Fibroblast of skin of right quadriceps (primary cell): Measurements from ENCODE around the gene SLC16A9.

Source experiments
- DNase-seq: peaks from one replicate; pipeline ENCODE4 v3.0.0-alpha.2; 2013

Gene SLC16A9

DNA sequence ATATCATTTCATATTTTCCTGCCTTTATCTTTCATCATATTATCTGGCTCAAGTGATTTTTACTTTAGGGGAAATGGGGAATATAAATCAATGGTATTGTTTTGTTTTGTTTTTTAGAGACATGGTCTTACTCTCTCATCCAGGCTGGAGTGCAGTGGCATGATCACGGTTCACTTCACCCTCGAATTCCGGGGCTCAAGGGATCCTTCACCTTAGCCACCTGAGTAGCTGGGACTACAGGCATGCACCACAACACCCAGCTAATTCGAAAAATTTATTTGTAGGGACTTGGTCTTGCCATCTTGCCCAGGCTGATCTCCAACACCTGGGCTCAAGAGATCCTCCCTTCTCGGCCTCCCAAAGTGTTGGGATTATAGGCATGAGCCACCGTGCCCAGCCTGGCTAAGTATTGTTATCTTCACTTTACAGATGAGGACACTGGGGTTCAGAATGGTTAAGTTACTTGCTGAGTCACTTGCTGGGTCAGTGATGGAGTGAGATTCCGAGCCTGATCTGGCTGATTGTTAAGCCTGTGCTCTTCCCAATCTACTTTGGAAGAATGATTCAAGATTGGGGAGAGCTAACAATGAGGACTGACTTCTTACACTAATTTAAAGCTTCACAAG lies 3.7 kb upstream of the SLC16A9 start:
- no peak for DNase-seq

DNA sequence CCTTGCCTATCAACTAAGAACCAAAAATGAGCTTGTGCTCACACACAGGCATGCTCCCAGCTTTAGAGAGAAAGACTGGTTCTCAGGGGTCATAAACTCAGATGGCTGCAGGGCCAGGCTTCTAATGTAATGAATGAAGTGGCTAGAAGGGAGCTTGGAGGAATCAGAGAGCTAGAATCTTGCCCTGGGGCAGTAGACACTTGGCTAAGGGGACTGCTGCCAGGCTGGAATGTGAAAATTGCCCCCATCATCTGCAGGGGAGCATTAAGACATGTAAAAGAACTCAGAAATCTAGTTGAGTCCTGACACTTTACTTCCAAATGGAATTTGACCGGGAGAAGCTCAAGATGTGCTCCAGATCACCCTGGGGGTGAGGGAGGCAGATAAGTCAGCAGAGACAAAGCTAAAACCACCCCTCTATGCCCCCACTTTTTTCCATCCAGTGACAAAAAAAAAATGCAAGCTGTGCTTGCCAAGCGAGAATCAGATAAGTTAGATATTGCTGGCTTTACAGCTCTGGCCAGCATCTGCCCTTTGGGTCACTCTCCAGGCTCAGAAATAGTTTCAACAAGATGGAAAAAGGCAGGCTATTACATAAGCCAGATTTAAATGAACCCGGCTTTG lies 2.3 kb upstream of the SLC16A9 start:
- no peak for DNase-seq

DNA sequence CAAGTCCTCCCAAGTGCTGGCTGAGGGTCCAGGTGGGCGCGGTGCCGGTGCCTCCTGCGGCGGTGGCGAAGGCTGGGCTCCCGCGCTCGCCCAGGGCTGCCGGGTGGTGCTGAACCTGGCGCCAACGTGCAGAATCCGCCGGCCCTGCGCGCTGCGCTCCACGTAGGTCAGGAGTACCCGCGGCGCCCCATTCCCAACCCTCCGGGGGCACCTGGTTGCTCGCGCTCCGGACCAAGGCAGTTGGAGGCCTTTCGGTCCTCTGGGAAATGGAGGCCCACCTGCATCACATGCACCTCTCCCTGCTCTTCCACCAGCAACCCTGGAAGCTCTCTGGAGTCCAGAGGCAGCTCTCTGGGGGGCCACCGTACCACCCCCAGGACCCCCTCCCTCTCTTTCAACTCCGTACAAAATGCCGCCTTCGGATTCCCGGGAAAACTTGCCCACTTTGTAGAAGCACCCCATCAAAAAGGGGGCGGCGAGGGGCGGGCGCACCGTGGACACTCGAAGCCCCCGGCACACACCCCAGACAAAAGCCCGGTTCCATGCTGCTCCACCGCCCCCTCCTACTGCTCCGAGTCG lies 745 bp downstream of the SLC16A9 start:
- DNase-seq = no peak

DNA sequence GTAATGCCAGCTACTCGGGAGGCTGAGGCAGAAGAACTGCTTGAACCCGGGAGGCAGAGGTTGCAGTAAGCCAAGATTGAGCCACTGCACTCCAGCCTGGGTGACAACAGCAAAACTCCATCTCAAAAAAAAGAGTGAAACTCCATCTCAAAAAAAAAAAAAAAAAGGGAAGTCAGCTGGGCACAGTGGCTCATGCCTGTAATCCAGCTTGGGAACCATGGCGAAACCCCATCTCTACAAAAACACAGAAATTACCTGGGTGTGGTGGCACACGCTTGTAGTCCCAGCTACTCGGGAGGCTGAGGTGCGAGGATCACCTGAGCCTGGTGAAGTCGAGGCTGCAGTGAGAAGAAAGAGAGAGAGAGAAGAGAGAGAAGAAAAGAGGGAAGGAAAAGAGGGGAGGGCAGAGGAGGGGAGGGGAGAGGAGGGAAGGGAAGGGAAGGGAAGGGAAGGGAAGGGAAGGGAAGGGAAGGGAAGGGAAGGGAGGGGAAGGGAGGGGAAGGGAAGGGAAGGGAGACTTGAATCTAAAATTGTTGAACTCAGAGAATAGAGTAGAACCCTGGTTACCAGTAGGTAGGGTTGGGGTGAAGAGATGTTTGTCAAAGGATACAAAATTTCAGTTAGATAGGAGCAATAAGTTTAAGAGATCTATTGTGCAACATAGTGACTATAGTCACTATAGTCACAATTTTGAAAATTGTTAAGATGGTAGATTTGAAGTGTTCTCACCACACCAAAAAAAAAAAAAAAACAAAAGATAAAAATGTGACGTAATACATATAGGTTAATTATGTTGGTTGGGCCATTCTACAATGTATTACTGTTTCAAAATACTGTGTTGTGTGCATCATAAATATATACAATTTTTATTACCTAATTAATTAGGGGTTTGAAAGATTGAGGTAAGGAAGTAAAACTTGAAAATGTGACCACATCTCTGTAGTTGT lies 2.5 kb downstream of the SLC16A9 start:
- no peak for DNase-seq

DNA sequence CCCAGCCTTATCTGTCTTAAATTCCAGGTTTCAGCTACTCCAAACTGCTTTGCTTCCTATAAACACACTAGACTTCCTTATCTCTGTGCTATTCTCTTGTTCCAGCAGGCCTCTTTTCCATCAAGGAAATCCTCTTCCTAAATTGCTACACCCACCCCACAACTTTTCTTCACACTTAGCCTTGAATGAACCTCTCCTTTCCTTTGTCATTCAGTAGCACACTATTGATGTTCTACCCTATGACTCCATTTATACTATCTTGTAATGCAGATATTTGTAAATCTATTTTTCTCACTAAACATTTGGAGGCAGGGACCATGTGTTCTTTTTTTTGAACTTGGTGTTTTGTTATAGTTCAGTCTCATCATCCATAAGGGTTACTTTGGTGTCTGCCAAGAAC lies 3.7 kb downstream of the SLC16A9 start:
- DNase-seq = no peak

DNA sequence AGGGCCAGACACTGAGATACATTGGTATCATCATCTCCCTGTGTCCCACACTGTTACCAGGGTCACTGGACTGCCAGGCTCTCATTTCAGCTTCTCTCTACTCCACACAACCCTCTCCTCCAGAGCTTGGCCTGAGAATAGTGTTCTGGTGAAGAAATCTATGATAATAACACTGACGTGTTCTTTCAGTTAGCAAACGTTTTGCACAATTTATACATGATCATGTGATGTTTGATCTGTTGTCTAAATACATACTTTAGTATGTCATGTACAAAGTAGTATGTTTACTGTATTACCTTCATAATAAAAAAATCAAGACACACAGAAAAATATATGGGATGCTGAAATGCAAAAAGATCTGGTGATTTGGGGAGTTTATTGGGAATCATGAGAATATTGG lies 5.0 kb downstream of the SLC16A9 start:
- no peak for DNase-seq

DNA sequence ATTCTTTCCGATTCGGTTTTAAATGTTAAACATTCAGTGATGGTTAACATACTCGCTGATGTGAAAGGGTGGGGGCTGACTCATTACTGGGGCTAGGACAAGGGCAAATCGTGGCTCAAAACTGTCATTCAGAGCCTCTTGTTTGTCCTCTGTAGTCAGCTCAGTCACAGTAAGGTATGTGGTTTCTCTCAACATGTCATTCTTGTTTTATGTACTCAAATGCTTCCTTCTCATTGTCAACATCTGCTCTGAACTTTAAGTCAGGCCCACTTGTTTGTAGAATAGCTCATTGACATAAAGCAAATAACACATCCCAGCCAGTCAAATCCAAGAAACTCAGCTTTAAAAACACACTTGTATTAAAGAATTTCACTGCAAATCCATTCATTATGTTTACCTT lies 7.3 kb downstream of the SLC16A9 start:
- no peak for DNase-seq

DNA sequence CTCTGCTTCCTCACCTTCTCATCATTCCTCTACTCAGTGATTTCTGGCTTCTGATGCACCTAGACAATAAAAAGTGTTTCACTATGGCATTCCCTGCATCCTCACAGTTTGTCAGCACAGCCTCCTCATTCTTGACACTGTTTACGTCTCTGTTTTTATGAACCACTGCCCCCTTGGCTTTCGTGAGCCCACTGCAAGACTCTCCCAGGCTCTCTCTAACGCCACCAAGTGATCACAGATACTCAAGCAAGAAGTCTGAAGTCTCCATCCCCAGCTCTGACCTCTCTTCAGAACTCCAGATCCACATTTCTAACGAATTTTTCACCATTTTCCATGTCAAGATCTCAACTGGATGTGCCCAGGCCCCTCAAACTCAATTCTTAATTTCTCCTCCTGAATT lies 8.9 kb downstream of the SLC16A9 start:
- no peak for DNase-seq

DNA sequence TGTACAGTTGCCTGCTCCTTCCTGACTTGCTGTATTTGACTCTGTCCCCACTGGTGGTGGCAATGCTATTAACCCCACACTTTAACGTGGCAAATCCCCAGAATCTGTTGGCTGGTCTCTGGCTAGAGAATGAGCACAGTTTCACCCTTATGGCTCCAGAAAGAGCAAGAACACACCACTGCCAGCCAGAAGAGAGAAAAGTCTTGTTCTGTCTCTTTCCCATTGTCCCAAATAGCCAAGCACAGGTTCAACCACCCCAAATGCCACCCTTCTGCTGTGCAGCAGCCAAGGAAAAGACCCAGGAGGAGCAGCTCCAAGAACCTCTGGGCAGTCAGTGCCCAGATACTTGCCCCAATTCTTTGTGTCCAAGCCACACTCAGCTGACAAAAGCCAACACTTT lies 11.3 kb downstream of the SLC16A9 start:
- no peak for DNase-seq

DNA sequence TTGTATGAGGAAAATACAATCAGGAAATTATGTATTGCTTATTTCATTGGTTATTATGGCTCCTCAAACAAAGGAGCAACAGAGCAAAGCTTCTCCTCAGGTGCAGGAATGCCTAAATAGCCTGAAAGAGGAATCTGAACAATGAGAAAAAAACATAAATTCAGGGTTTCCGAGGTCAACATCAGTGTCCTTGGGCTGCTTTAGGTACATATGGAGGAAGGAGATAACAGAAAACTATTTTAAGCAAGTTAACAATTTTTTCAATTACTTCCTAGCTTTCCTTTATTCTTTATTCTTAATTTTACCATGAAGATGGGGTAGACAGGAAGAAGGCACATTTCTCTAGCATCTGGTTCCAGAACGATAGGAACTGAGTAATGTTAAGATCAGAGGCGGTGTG lies 14.0 kb downstream of the SLC16A9 start:
- no peak for DNase-seq

DNA sequence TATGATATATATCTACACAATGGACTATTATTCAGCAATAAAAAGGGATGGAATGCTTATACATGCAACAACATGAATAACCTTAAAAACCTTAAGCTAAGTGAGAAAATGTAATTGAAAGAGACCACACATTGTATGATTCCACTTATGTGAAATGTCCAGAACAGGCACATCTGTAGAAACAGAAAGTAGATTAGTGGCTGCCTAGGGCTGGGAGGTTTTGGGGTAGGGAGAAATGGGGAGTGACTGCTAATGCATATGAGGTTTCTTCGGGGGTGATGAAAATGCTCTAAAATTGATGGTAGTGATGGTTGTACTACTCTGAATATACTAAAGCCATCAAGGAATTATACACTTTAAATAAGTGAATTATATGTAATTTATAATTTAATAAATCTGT lies 14.7 kb downstream of the SLC16A9 start:
- no peak for DNase-seq

DNA sequence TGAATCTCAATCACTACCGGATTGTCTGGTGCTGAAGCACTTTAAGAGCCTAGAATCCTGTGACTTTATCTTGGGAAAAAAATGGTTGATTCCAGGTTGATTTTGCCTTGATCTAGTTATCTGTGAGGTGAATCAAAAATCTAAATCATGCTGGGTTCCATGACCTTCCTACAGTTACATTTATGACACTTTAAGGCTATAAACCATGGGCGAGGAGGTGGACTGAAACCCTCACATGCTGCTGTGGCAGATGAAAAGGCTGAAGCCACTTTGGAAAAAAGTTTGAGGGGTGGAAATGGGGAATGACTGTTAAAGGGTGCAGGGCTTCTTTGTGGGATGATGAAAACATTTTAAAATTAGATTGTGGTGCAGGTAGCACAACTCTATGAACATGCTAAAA lies 17.5 kb downstream of the SLC16A9 start:
- no peak for DNase-seq

DNA sequence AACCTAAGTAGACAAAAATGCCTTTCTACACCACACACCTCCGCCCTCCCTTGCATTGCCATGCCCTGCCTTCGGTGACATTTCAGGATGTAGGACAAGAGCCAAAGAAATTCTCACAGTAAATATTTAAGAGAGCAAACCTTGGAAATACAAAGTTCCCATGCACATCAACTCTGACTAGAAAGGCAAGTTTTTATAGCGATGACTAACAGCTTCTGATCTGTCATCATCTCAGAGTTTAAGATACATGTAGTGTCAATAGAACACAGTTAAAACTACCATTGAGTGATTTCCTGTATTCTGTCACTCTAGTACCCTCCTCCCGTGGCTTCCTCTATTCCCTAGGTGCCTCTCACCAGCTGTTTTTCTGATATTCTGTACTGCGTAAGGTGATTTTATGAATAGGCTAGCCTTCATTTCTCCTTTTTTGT lies 20.7 kb downstream of the SLC16A9 start:
- no peak for DNase-seq

DNA sequence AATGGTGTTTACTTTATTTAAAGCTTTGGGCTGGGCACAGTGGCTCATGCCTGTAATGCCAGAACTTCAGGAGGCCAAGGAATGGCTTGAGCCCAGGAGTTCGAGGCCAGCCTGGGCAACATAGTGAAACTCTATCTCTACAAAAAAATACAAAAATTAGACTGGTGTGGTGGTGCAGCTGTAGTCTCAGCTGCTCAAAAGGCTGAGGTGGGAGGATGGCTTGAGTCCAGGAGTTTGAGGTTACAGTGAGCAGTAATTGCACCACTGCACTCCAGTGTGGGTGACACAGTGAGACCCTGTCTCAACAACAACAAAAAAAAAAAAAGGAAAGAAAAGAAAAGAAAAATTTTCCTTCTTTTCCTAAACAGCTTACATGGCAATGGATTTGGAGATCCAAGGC lies 22.0 kb downstream of the SLC16A9 start:
- no peak for DNase-seq

DNA sequence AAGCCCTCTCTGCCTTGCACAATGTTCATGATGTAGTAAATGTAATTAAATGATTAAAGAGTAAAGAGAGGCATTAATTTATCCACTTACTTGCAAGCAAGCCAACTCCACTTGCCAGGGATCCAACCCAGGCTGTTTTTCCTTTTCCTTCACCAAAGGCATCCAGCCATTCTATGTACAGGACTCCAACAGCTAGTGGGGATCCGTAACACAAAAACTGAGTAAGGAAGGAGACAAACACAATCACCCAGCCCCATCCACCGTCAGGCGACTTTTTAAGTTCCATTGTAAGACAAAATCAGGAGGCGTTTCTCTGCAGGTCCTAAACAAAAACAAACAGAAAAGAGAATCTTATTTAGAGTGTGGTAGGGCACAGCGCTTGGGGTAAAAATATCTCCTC lies 25.6 kb downstream of the SLC16A9 start:
- DNase-seq = no peak

DNA sequence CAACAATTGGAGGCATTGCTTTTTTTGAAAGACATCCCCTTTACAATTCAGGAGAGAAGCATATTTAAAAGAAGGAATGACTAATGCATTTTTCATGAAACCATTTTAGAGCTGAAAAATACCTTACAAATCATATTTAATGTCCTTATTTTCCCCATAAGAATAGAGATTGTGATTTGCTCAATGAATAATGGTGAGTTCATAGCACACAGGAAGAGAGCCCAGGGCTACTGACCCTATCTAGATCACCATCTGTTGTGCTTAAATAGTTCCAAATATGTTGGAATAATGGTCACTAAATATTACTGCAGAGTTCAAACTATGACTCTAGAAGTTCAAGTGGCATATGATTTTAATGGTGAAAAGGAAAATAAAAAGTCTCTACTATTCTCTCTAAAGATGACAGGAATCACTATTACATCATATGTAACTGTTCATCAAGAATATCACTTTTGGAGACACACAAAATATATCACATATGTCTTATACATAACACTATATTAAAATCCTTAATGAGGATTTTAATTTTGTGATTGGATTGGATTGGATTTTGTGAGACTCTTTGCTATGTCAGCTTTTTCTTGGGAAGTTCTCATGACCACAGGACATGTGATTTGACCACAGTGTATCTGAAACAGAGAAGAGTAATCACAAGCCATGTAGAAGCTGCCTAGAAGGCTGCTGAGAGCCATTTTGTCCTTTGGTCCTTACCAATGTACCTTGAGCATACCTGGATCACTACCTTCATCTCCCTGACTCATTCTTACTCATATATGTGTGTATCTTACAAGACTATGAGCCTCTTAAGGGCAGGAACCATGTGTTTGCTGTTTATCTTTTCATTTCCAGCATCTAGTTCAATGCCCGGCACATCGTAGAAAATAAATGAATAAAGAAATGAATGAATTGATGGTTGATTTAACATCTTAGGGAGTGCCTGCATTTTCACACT lies 26.4 kb downstream of the SLC16A9 start:
- DNase-seq = peak; percentile 19

DNA sequence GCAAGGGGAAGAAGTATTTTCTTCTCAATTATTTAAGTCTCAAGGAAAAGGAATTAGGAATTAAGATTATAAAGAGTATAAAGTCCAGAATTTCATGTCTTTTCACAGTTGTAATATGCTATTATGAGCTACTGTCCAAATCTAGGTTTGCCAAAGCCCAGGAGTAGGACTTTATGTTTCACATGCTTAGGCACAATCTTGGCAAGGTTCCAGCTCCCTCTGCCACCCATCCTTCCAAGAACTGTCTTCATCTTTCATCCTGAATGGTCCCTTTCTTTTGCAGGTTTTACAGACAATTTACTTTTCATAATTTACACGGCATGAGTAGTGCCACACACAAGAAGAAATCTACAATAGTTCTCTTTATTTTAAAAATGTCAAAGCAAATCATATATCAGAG lies 29.5 kb downstream of the SLC16A9 start:
- DNase-seq = no peak

DNA sequence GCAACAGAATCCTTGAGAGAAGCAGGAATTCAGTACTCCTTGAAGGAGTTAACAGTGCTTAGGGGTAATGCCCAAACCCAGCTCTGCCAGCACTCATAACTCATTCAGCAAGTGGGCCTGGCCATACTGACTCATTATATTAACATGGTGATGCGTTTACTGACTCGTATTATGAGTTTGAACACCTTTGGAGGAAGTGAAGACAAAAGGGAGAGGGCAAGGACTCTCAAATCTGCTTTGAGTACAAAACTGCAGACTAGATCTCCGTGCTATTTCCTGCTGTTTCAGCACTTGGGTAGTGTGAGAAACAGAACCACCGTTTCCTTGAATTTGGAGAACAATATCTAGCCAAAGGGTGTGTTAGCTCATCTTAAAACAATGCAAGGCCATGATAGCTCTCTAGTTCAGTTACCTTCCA lies 30.8 kb downstream of the SLC16A9 start:
- DNase-seq = peak; percentile 44

DNA sequence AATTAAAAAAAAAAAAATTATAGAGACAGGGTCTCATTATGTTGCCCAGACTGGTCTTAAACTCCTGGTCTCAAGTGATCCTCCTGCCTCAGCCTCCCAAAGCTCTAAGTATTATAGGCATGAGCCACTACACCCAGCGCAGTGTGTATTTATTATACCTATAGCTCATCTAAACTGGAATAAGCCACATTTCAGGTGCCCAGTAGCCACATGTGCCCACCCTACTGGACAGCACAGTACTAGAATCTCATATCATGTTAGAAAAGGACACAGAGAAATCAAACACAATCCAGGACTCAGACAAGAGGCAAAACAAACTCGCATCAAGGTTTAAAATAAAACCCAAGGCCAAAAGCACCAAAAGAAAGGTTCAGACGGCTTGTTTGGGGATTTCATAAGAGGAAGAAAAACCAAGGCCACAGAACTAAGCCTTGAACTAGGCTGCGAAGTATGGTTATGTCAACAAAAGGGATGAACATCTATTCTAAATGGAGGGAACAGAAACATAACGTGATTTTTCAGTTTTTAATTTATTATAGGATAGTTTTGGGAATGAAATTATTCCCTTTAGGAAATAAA lies 32.3 kb downstream of the SLC16A9 start:
- DNase-seq = no peak

DNA sequence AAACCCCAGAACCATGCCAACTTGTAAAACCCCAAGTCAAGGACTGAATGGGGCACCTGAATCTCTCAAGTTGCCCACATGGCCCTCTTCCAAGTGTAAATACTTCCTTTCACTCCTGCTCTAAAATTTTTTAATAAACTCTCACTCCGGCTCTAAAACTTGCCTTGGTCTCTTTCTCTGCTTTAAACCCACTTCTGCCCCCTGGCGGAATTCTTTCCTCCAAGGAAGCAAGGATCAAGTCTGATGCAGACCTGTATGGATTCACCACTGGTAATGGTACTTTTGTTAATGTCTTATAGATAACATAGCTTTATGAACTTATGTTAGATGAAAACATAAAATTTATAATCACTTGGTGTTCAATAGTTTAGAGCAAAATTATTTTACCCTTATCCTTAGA lies 33.8 kb downstream of the SLC16A9 start:
- no peak for DNase-seq

DNA sequence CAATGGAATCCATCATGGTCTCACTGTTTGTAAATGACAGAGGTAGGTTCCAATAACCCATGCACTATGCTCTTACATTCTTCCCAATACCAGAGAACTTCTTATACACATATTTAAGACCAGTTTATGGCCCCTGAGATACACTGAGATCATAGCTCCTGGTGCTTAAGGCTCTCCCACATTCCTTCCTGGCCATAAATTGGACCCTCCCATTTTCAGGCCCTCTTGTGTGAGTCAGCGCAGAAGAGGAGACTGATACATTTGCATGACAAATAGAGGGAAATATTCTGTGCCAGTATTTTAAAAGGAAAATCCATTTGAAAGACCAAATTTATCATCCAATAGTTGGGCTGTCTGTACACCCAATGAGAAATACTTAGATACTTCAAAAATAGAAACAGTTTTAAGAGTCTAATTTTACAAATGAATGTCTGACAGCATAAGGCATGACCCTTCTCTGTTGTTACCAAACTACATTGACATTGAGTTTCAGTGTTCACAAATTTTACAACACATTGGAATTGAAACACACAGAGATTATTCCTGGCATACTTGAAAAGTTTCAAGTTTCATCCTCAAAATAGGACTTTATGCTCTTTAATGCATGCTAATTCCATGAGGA lies 35.3 kb downstream of the SLC16A9 start:
- peak; percentile 85 for DNase-seq
